Naive thymus-derived CD4-positive, alpha-beta T cell (primary cell): ENCODE measurements around the gene PSMD8. TPM values are rescaled to one million over a fixed set of nuclear protein-coding genes. Genes with fewer than 3 reads are reported as not detected.
A peak's percentile ranks its signal among the peaks of the same experiment; 100 is the strongest.

Experiments used
- ATAC-seq: fragments of 150-1000 bp; cut with Tn5 transposase; 2 replicates; pipeline ENCODE4 v1.10.0; 2021; ENCODE audit warnings: mild to moderate bottlenecking, moderate library complexity
- CTCF ChIA-PET: fragments of 350-600 bp; sonication (Branson Sonifier 250); formaldehyde crosslinking; loops from one replicate; lab custom pipeline; 2021; ENCODE audit warnings: antibody characterized with exemption; lab: Charles Lee
- POLR2A ChIA-PET: fragments of 350-600 bp; sonication (Branson Sonifier 250); formaldehyde crosslinking; loops from one replicate; lab custom pipeline; 2021; ENCODE audit warnings: antibody characterized with exemption, inconsistent platforms; lab: Charles Lee
- DNase-seq, 9 donors: peaks; one replicate each; pipeline versions ENCODE4 v3.0.0 to v3.0.0-alpha.2; 2020 to 2022; ENCODE audit warnings: mixed read lengths in 1 of 9
- H3K27ac ChIP-seq: one replicate; pipeline ENCODE4 v1.7.0; 2013; ENCODE audit warnings: mild to moderate bottlenecking, low read depth, low read length, moderate library complexity
- H3K27me3 ChIP-seq, 2 donors: one replicate each; pipeline ENCODE4 v1.7.0; 2013; ENCODE audit warnings: low read length in 2 of 2, mild to moderate bottlenecking in 2 of 2, moderate library complexity in 2 of 2; ENCODE audit not compliant: control insufficient read depth in 2 of 2, insufficient read depth in 2 of 2
- H3K36me3 ChIP-seq, 3 experiments: 1 replicate in 2 of 3; 2 replicates in 1 of 3; pipeline ENCODE4 v1.7.0; 2013; ENCODE audit warnings: low read length in 3 of 3, mild to moderate bottlenecking in 3 of 3, moderate library complexity in 1 of 3; ENCODE audit not compliant: insufficient read depth in 3 of 3, control insufficient read depth in 2 of 3
- H3K4me1 ChIP-seq, 2 donors: one replicate each; pipeline ENCODE4 v1.7.0; 2013; ENCODE audit warnings: low read length in 2 of 2, mild to moderate bottlenecking in 2 of 2, moderate library complexity in 1 of 2; ENCODE audit not compliant: control insufficient read depth in 2 of 2, insufficient read depth in 2 of 2
- H3K4me3 ChIP-seq: 2 replicates; pipeline ENCODE4 v1.7.0; 2013; ENCODE audit warnings: mild to moderate bottlenecking, low read length
- H3K9me3 ChIP-seq, 3 experiments: 1 replicate in 2 of 3; 2 replicates in 1 of 3; pipeline ENCODE4 v1.7.0; 2013; ENCODE audit warnings: low read length in 3 of 3; ENCODE audit not compliant: control insufficient read depth in 2 of 3
- H3K27ac Mint-ChIP-seq, 9 donors: one replicate each; pipeline ENCODE4 v1.8.0; 2020 to 2022; ENCODE audit warnings: mixed read lengths in 9 of 9, mild to moderate bottlenecking in 8 of 9, moderate library complexity in 5 of 9, inconsistent platforms in 2 of 9
- H3K27me3 Mint-ChIP-seq, 5 donors: one replicate each; pipeline ENCODE4 v1.8.0; 2021 to 2022; ENCODE audit warnings: mixed read lengths in 5 of 5, mild to moderate bottlenecking in 1 of 5
- H3K36me3 Mint-ChIP-seq, 5 donors: one replicate each; pipeline ENCODE4 v1.8.0; 2020 to 2022; ENCODE audit warnings: mixed read lengths in 5 of 5, mild to moderate bottlenecking in 3 of 5, inconsistent platforms in 1 of 5
- H3K4me1 Mint-ChIP-seq, 7 donors: one replicate each; pipeline ENCODE4 v1.8.0; 2020 to 2022; ENCODE audit warnings: mixed read lengths in 7 of 7, mild to moderate bottlenecking in 3 of 7, inconsistent platforms in 1 of 7
- H3K4me3 Mint-ChIP-seq, 10 donors: one replicate each; pipeline ENCODE4 v1.8.0; 2020 to 2022; ENCODE audit warnings: mild to moderate bottlenecking in 10 of 10, mixed read lengths in 10 of 10, moderate library complexity in 6 of 10, inconsistent platforms in 2 of 10
- H3K9me3 Mint-ChIP-seq, 11 donors: one replicate each; pipeline ENCODE4 v1.8.0; 2020 to 2022; ENCODE audit warnings: mixed read lengths in 11 of 11, mild to moderate bottlenecking in 4 of 11, inconsistent platforms in 1 of 11, moderate library complexity in 1 of 11
- intact Hi-C, 2 donors: fragments of 100-400 bp; cut with micrococcal nuclease; formaldehyde crosslinking; loops; one replicate each; pipeline ENCODE4 v1.15.1; 2023
- polyA plus RNA-seq, 2 donors: library from polyadenylated mRNA; unstranded; fragments of 300-500 nt; fragmentation: Illumina TruSeq; gene quantifications; one replicate each; pipeline ENCODE4 v1.2.3, GENCODE V29; 2021
- total RNA-seq, 6 experiments: library from RNA in 5 of 6; stranded (reverse) in 5 of 6; gene quantifications; 1 replicate in 5 of 6; 2 replicates in 1 of 6; pipeline ENCODE4 v1.2.3 and lab custom pipeline; 2021 to 2026

The PSMD8 gene
- total and polyA plus RNA-seq, 7 experiments from 2014 or later = 68.4 to 181 (median 77.5) TPM

DNA sequence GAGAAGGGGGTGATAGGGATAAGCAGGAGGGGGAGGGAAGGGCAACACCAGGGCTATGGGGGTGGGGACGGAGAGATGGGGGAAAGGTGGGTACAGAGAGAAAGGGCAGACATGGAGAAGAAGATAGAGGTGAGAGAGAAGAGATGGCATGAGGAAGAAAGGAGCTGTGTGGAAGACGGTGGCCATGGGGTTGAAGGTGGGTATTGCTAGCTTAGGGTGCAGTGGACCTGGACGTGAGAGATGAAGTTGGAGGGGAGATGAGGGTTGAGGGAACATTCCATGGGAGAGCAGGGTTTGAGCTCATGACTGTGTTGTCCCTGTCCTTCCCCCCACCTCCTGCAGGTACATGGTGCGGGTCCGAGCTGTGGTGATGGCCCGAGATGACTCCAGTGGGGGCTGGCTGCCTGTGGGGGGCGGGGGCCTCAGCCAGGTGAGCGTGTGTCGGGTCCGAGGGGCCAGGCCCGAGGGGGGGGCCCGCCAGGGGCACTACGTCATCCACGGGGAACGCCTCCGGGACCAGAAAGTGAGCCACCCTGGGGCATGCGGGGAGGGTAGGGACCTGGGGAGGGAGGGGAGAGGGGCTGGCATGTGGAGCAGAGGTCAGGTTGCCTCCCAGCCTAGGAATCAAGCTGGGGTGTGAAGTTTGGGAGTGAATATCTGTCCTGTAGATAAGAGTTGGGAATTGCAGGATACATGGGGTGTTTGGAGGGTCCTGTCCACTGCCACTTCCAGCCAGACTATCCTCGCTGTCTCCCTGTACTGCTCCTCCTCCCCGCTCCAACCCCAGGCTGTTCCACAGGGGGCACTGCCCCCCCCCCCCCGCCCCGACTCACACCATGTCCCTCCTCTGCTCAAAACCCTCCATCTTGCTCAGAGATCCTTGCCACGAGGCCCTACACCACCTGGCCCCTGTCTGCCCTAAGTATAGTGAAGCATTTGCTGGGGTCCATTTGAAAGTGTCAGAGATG lies 15.9 kb downstream of the PSMD8 start:
- H3K4me1 Mint-ChIP-seq = peaks cover 14 to 37% (median 30%) of the 10 kb centered on the region in 7 donors
- Histone ChIP-seq H3K4me3 (no peak overlapping the region), H3K27ac (no peak overlapping the region), H3K4me1 (peaks cover 17 to 44% of the 10 kb centered on the region in 2 donors), H3K27me3 (no peaks in the 10 kb centered on the region), H3K9me3 (no peaks in the 10 kb centered on the region), H3K36me3 (peaks cover 0 to 2% (median 0%) of the 10 kb centered on the region in 3 experiments)
- H3K4me3 Mint-ChIP-seq = peak overlapping the region in 9 of 10 donors; percentile 1 to 95 (median 52)
- ChIA-PET CTCF (interaction anchor here (0.6 to 1.0 kb wide), 4 partner anchors 16 to 498 kb away, joined by 3 to 4 read pairs (median 3); partner anchors contain the start of genes CATSPERG and PSMD8), POLR2A (interaction anchor here (1.1 to 1.7 kb wide), 4 partner anchors 13 to 16 kb away, joined by 3 to 5 read pairs (median 4); partner anchors contain the start of genes FAM98C and PSMD8)
- H3K27ac Mint-ChIP-seq = peak overlapping the region in 2 of 9 donors; percentile 25 to 79
- intact Hi-C loops = loop anchor here (5.0 to 10.0 kb wide), 2 partner anchors 73 to 955 kb away; partner anchors contain the start of genes KCNK6 (in 1 of the 2), SAMD4B (in 1 of the 2) and YIF1B (in 1 of the 2)
- peaks cover 0 to 6% (median 0%) of the 10 kb centered on the region in 5 donors for H3K36me3 Mint-ChIP-seq
- H3K9me3 Mint-ChIP-seq = peaks cover 0 to 2% (median 0%) of the 10 kb centered on the region in 11 donors
- H3K27me3 Mint-ChIP-seq = peaks cover 0 to 40% (median 19%) of the 10 kb centered on the region in 5 donors
- no peak for ATAC-seq
- DNase-seq = no peak

DNA sequence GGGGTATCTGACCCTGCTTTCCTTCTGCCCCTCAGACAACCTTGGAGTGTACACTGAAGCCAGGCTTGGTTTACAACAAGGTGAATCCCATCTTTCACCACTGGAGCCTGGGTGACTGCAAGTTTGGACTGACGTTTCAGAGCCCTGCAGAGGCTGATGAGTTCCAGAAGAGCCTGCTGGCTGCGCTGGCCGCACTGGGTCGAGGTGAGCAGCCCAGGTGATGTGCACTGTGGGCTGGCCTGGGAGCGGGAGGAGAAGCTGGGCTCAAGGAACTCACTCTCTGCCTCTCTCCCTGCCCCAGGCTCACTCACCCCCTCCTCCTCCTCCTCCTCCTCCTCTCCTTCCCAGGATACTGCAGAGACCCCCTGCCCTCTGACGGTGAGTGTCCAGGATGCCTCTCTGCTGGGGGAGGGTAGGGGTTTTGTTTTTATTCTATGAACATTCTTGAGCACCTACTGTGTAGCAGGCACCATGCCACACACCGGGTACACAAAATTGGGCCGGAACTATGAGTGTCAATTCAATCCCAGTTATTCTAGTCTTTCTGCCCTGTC lies 17.6 kb downstream of the PSMD8 start:
- no peak overlapping the region for H3K27ac ChIP-seq
- H3K27ac Mint-ChIP-seq = no peak overlapping the region
- H3K27me3 Mint-ChIP-seq = peaks cover 0 to 40% (median 19%) of the 10 kb centered on the region in 5 donors
- DNase-seq = no peak
- H3K4me3 Mint-ChIP-seq = no peak overlapping the region
- H3K27me3 ChIP-seq = no peaks in the 10 kb centered on the region
- H3K4me3 ChIP-seq = no peak overlapping the region
- POLR2A ChIA-PET = no interaction called here
- peaks cover 18 to 41% of the 10 kb centered on the region in 2 donors for H3K4me1 ChIP-seq
- no peaks in the 10 kb centered on the region for H3K9me3 ChIP-seq
- H3K36me3 Mint-ChIP-seq = peaks cover 0 to 8% (median 0%) of the 10 kb centered on the region in 5 donors
- CTCF ChIA-PET = no interaction called here
- no peaks in the 10 kb centered on the region for H3K36me3 ChIP-seq
- no peak for ATAC-seq
- H3K4me1 Mint-ChIP-seq = peaks cover 14 to 45% (median 39%) of the 10 kb centered on the region in 7 donors
- intact Hi-C loops = loop anchor here in 1 of 2 donors (10.0 kb wide), 1 partner anchor 953 kb away; the partner anchor contains the start of gene SAMD4B
- H3K9me3 Mint-ChIP-seq = peaks cover 0 to 2% (median 0%) of the 10 kb centered on the region in 11 donors

DNA sequence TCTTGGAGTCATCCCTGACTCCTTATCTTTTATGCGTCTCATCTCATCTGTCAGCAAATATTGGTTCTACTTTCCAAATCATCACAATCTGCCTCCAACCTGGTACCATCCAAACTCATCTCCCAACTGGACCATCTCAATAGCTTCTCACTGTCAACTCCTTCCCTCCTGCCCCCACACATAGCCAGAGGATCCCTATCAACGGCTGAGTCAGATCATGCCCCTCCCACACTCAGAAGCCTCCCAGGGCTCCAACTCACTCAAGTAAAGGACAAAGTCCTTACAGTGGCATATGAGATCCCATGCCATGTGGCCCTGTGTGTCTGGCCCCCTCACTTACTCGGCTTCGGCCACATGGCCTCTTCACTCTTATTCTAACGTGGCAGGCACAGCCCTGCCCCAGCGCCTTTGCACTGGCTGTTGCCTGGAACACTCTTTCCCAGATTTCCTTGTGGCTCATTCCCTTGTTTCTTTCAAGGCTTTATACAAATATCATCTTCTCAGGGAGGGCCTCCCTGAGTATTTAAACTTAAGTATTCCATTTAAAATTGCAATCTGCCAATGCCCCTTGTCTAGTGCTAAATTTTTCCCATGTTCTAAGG lies 18.4 kb downstream of the PSMD8 start:
- intact Hi-C loops = loop anchor here in 1 of 2 donors (10.0 kb wide), 1 partner anchor 952 kb away; the partner anchor contains the start of gene SAMD4B
- Mint-ChIP-seq H3K36me3 (peaks cover 0 to 5% (median 0%) of the 10 kb centered on the region in 5 donors), H3K27ac (peak overlapping the region in 1 of 9 donors; percentile 10), H3K27me3 (peaks cover 0 to 38% (median 13%) of the 10 kb centered on the region in 5 donors), H3K4me3 (no peak overlapping the region), H3K4me1 (peaks cover 8 to 40% (median 34%) of the 10 kb centered on the region in 7 donors), H3K9me3 (no peaks in the 10 kb centered on the region)
- POLR2A ChIA-PET = no interaction called here
- Histone ChIP-seq H3K4me1 (peaks cover 11 to 33% of the 10 kb centered on the region in 2 donors), H3K9me3 (no peaks in the 10 kb centered on the region), H3K27me3 (no peaks in the 10 kb centered on the region), H3K36me3 (no peaks in the 10 kb centered on the region), H3K4me3 (no peak overlapping the region), H3K27ac (no peak overlapping the region)
- CTCF ChIA-PET = interaction anchor here (1.2 kb wide), 1 partner anchor 10 kb away, joined by 3 read pairs; the partner anchor contains the start of gene FAM98C
- ATAC-seq = no peak
- DNase-seq = no peak

DNA sequence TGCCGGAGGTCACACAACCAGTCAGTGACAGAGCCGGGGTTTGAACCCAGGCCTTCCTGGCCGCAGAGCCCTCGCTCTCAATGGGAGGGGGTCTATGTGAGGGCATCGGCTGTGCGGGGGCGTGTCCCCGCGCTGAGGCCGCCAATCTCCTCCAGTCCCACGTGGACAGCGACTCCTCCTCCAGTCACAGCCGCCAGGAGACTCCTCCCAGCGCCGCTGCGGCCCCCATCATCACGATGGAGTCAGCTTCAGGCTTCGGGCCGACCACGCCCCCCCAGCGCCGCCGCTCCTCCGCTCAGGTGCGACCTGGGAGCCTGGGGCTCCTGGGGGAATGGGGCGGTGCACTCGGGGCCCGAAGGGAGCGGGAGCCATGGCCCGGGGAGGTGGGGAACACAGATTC lies 20.1 kb downstream of the PSMD8 start:
- H3K36me3 ChIP-seq = no peaks in the 10 kb centered on the region
- ChIA-PET POLR2A (interaction anchor here (0.7 to 1.9 kb wide), 6 partner anchors 8 to 20 kb away, joined by 3 to 15 read pairs (median 4); partner anchors contain the start of genes FAM98C and PSMD8), CTCF (interaction anchor here (0.6 to 2.6 kb wide), 3 partner anchors 10 to 375 kb away, joined by 3 to 11 read pairs (median 3); partner anchors contain the start of gene PSMD8)
- intact Hi-C loops = loop anchor here (2.0 to 10.0 kb wide), 2 partner anchors 456 to 950 kb away; partner anchors contain the start of gene SAMD4B (in 1 of the 2)
- peaks cover 5 to 19% of the 10 kb centered on the region in 2 donors for H3K4me1 ChIP-seq
- DNase-seq = peak in 8 of 9 donors; percentile 37 to 76 (median 51)
- no peaks in the 10 kb centered on the region for H3K9me3 ChIP-seq
- peak overlapping the region; percentile 56 for H3K4me3 ChIP-seq
- Mint-ChIP-seq H3K27ac (peak overlapping the region in 8 of 9 donors; percentile 5 to 84 (median 72)), H3K27me3 (peaks cover 0 to 34% (median 9%) of the 10 kb centered on the region in 5 donors), H3K4me3 (peak overlapping the region; percentile 65 to 84 (median 81)), H3K9me3 (no peaks in the 10 kb centered on the region), H3K4me1 (peaks cover 8 to 32% (median 25%) of the 10 kb centered on the region in 7 donors), H3K36me3 (peaks cover 0 to 5% (median 0%) of the 10 kb centered on the region in 5 donors)
- H3K27me3 ChIP-seq = no peaks in the 10 kb centered on the region
- peak; percentile 75 for ATAC-seq
- H3K27ac ChIP-seq = peak overlapping the region; percentile 60

DNA sequence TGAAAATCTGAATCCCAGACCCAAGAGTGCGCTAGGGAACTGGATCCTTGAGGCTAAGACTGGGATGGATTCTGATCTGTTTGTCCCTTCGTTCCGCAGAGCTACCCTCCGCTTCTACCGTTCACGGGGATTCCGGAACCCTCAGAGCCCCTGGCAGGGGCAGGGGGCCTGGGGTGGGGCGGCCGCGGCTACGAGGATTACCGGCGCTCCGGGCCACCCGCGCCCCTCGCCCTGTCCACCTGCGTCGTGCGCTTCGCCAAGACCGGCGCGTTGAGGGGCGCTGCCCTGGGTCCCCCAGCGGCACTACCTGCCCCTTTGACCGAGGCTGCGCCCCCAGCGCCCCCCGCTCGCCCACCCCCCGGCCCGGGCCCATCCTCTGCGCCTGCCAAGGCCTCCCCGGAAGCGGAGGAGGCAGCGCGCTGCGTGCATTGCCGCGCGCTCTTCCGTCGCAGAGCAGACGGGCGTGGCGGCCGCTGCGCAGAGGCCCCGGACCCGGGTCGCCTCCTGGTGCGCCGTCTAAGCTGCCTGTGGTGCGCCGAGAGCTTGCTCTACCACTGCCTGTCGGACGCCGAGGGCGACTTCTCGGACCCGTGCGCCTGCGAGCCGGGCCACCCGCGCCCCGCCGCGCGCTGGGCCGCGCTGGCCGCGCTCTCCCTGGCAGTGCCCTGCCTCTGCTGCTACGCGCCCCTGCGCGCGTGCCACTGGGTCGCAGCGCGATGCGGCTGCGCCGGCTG lies 21.2 kb downstream of the PSMD8 start:
- intact Hi-C loops = loop anchor here (2.0 to 10.0 kb wide), 2 partner anchors 455 to 949 kb away; partner anchors contain the start of gene SAMD4B (in 1 of the 2)
- H3K4me1 Mint-ChIP-seq = peaks cover 8 to 27% (median 22%) of the 10 kb centered on the region in 7 donors
- POLR2A ChIA-PET = interaction anchor here (0.7 to 2.1 kb wide), 5 partner anchors 7 to 20 kb away, joined by 3 to 15 read pairs (median 6); partner anchors contain the start of genes FAM98C, GGN and PSMD8
- ATAC-seq (peak; percentile 79), DNase-seq (peak in 8 of 9 donors; percentile 36 to 66 (median 58))
- H3K27me3 ChIP-seq = no peaks in the 10 kb centered on the region
- H3K9me3 Mint-ChIP-seq = no peaks in the 10 kb centered on the region
- peak overlapping the region; percentile 65 to 84 (median 81) for H3K4me3 Mint-ChIP-seq
- H3K9me3 ChIP-seq = no peaks in the 10 kb centered on the region
- CTCF ChIA-PET = interaction anchor here (0.6 to 2.6 kb wide), 4 partner anchors 9 to 539 kb away, joined by 3 to 11 read pairs (median 3); partner anchors contain the start of gene PSMD8
- peaks cover 0 to 33% (median 5%) of the 10 kb centered on the region in 5 donors for H3K27me3 Mint-ChIP-seq
- no peaks in the 10 kb centered on the region for H3K36me3 ChIP-seq
- H3K4me1 ChIP-seq = peaks cover 5 to 19% of the 10 kb centered on the region in 2 donors
- peak overlapping the region; percentile 5 to 91 (median 80) for H3K27ac Mint-ChIP-seq
- peak overlapping the region; percentile 60 for H3K27ac ChIP-seq
- H3K4me3 ChIP-seq = peak overlapping the region; percentile 56
- peaks cover 0 to 5% (median 0%) of the 10 kb centered on the region in 5 donors for H3K36me3 Mint-ChIP-seq
